ENCODE results near the gene ACSS3.

ACSS3 gene

GRCh38 chr12:81120961-81121360 is 43.1 kb downstream of the ACSS3 start:
- no peak for TF ChIP-seq CTCF (IDR thresholded peaks at IDR 0.05; ENCODE audit: low read depth, low read length, missing control alignments)
- in situ Hi-C loops (cut with HindIII; ENCODE audit: low sequenced_read_pairs): no loop called here
- no peak overlapping the region for H3K4me3 ChIP-seq (ENCODE audit: low read depth, low read length)

GRCh38 chr12:81123611-81124010 is 45.7 kb downstream of the ACSS3 start:
- in situ Hi-C loops (cut with HindIII; ENCODE audit: low sequenced_read_pairs): no loop called here
- DNase-seq (ENCODE audit: low read depth): no peak
- H3K4me3 ChIP-seq (ENCODE audit: low read depth, low read length): no peak overlapping the region
- TF ChIP-seq CTCF (IDR thresholded peaks at IDR 0.05; ENCODE audit: low read depth, low read length, missing control alignments): no peak

More at GRCh38 chr12:81120961-81121360, 43.1 kb downstream of the ACSS3 start:
- no peak for DNase-seq (ENCODE audit: low read depth)

GRCh38 chr12:81125691-81126090 is 47.8 kb downstream of the ACSS3 start:
- TF ChIP-seq CTCF (IDR thresholded peaks at IDR 0.05; ENCODE audit: low read depth, low read length, missing control alignments): no peak
- in situ Hi-C loops (cut with HindIII; ENCODE audit: low sequenced_read_pairs): no loop called here
- no peak for DNase-seq (ENCODE audit: low read depth)
- H3K4me3 ChIP-seq (ENCODE audit: low read depth, low read length): no peak overlapping the region

- TF ChIP-seq CTCF (IDR thresholded peaks at IDR 0.05; ENCODE audit: low read depth, low read length, missing control alignments): peak; percentile 96
- peak; percentile 23 for DNase-seq (ENCODE audit: low read depth)
- in situ Hi-C loops (cut with HindIII; ENCODE audit: low sequenced_read_pairs): no loop called here
Observed at GRCh38 chr12:81128930-81129554, 51.2 kb downstream of the ACSS3 start.

GRCh38 chr12:81136519-81136918 is 58.6 kb downstream of the ACSS3 start:
- DNase-seq (ENCODE audit: low read depth): no peak
- H3K4me3 ChIP-seq (ENCODE audit: low read depth, low read length): no peak overlapping the region
- TF ChIP-seq CTCF (IDR thresholded peaks at IDR 0.05; ENCODE audit: low read depth, low read length, missing control alignments): no peak
- in situ Hi-C loops (cut with HindIII; ENCODE audit: low sequenced_read_pairs): no loop called here

More at GRCh38 chr12:81128930-81129554, 51.2 kb downstream of the ACSS3 start:
- H3K4me3 ChIP-seq (ENCODE audit: low read depth, low read length): no peak overlapping the region

- in situ Hi-C loops (cut with HindIII; ENCODE audit: low sequenced_read_pairs): no loop called here
- H3K4me3 ChIP-seq (ENCODE audit: low read depth, low read length): no peak overlapping the region
- no peak for TF ChIP-seq CTCF (IDR thresholded peaks at IDR 0.05; ENCODE audit: low read depth, low read length, missing control alignments)
- DNase-seq (ENCODE audit: low read depth): no peak
Observed at GRCh38 chr12:81137801-81138200, 59.9 kb downstream of the ACSS3 start.

Measured in astrocyte of the cerebellum (primary cell).